ENCODE measurements around the gene ZNF548.
A peak's percentile ranks its signal among the peaks of the same experiment; 100 is the strongest.

ZNF548 gene

DNA sequence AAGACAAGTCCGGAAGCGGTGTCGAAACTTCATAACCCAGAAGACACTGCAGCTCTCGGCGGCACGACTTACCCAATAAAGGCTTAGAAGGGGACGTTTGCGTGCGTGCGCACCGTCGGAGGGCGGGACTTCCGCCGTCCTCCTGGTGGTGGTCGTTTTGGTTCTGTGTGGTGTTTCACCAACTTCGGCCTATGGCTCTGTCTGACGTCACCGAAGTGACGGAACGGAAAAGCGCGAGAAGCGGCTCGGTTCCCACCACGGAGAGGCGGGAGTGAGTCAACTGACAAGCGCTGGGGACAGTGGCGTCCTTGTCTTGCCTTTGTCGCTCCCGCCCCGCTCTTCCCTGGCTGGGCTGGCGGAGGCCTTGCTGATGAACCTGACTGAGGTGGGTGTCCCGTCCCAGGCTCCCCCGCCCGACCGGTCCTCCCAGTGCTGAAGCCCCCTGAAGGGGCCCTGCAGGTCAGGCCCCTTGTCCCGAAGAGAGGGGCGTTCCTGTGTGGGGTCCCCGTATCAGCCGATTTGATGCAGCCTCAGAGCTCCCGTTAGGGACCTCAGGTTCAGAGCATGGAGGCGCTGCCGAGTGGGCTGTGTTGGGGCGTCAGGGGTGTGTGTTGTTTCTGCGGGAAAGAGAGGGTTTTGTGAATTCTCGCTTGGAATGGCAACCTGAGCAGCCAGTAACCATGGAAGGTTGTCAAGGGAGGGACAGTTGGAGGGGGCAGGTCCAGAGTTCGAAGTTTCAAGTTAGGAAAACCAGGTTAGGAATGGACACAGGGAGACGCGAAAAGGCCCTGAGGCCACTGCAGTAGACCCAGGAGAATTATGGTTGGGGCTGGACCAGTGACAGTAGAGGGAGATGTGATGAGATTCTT is at the start of gene ZNF548:
ZNF548 (plus strand) TSS at position 125 of the 869 bp plus-strand sequence; CDS start at position 371, 246 bp downstream.
- Mint-ChIP-seq H3K4me1 (ENCODE audit: low read depth) (peaks cover 19% of the 10 kb centered on the region), H3K36me3 (ENCODE audit: low read depth) (peaks cover 43% of the 10 kb centered on the region), H3K27me3 (ENCODE audit: low read depth) (no peaks in the 10 kb centered on the region), H3K4me3 (peak within 1 kb of the TSS; percentile 95), H3K27ac (peak within 1 kb of the TSS; percentile 97), H3K9me3 (peaks cover 57% of the 10 kb centered on the region)
- peak; percentile 95 for DNase-seq (ENCODE audit: low spot score)

DNA sequence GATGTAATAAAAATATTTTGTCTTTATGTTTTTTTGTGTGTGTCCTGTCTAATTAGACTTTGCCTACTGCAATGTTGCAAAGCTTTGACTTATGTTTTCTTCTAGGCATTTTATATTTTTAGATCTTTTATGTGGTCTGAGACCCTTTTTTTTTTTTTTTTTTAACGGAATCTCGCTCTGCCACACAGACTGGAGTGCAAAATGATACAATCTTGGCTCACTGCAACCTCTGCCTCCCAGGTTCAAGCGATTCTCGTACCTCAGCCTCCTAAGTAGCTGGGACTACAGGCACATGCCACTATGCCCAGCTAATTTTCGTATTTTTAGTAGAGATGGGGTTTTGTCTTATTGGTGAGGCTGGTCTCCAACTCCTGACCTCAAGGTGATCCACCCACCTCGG is 47.1 kb upstream of the ZNF548 start:
- Mint-ChIP-seq H3K9me3 (peaks cover 32% of the 10 kb centered on the region), H3K4me3 (no peak overlapping the region), H3K27me3 (ENCODE audit: low read depth) (no peaks in the 10 kb centered on the region), H3K27ac (no peak overlapping the region), H3K36me3 (ENCODE audit: low read depth) (no peaks in the 10 kb centered on the region), H3K4me1 (ENCODE audit: low read depth) (no peaks in the 10 kb centered on the region)
- DNase-seq (ENCODE audit: low spot score), result no peak

DNA sequence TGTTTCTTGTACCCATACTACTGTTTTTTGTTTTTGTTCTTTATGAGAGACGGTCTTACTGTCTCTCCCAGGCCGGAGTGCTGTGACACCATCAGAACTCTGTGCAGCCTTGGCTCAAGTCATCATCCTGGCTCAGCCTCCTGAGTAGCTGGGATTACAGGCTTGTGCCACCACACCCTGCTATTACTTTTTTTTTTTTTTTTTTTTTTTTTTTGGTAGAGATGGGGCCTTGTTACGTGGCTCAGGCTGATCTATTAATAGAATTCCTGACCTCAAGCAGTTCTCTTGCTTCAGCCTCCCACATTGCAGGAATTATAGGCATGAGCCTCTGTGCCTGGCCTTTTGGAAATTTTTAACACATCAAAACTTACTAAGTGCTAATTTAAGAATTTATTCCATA is 41.5 kb upstream of the ZNF548 start:
- DNase-seq (ENCODE audit: low spot score), result no peak
- Mint-ChIP-seq H3K4me3 (no peak overlapping the region), H3K27ac (no peak overlapping the region), H3K27me3 (ENCODE audit: low read depth) (no peaks in the 10 kb centered on the region), H3K36me3 (ENCODE audit: low read depth) (peaks cover 26% of the 10 kb centered on the region), H3K9me3 (peaks cover 38% of the 10 kb centered on the region), H3K4me1 (ENCODE audit: low read depth) (peaks cover 16% of the 10 kb centered on the region)

DNA sequence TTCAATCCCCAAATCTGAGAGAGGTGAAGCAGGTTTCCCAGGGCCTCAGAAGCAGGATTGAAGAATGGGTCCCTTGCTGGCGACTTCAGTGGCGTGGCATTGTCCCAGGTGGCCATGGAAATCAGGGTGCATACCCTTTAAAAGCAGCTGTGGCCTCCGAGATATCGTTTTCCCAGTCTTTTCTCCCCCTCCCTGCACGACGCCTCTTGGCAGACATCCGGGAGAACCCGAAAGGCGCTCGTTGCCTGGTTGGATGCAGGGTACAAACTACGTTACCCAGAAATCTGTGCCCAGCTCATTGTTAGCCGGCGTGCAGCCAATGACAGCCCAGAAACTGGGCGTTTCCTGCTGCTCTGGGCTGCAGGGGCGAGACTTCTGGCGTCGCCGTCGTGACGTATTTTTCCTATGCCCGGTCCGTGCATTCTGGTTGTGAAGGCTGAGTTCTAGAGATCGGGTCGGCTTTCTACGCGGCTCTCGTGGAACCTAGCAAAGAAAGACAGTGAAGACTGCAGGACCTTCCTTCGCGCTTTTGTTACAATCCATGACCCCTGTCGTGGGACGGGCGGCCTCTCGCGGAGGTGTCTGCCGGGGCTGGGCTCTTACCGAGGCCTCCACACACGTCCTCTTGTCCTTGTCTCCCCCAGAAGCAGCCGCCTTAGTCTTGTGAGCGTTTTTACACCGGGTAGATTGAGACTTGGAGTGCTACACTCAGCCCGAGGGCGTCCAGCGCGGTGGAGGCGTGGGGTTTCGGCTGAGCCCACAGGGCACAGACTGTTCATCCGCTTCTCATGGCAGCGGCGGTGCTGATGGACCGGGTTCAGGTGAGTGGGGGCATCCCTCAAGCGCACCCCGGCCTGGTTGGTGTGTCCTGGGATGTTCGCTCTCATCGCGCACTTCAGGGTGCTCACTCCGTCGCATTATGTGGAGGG is 38.5 kb upstream of the ZNF548 start, which contains the start of gene ZNF304:
ZNF304 (plus strand) TSS at position 395 of the 929 bp plus-strand sequence; CDS start at position 789, 394 bp downstream.
- Mint-ChIP-seq H3K4me1 (ENCODE audit: low read depth) (peaks cover 17% of the 10 kb centered on the region), H3K36me3 (ENCODE audit: low read depth) (peaks cover 55% of the 10 kb centered on the region)
- DNase-seq (ENCODE audit: low spot score), result peak; percentile 87

DNA sequence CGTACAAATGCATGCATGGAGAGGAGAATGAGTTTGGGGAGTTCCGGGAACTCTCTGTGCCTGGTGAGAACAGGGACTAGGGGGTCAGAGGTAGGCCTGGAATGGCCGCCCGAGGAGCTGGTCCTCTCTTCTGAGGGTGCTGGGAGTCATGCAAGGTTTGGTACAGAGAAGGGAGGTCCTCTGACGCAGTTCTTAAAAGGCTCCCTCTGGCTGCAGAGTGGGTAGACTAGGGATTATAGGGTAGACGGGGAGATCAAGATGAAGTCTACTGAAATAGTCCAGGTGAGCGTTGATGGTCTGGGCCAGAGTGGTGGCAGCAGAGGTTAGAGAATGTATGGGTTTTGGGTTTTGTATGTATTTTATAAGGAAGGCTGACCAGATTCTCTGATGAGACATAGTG is 37.8 kb upstream of the ZNF548 start:
- peaks cover 17% of the 10 kb centered on the region for H3K4me1 Mint-ChIP-seq (ENCODE audit: low read depth)
- H3K27ac Mint-ChIP-seq, result peak overlapping the region; percentile 83
- H3K9me3 Mint-ChIP-seq, result peaks cover 57% of the 10 kb centered on the region
- peaks cover 62% of the 10 kb centered on the region for H3K36me3 Mint-ChIP-seq (ENCODE audit: low read depth)
- no peak for DNase-seq (ENCODE audit: low spot score)
- peak overlapping the region; percentile 93 for H3K4me3 Mint-ChIP-seq
- no peaks in the 10 kb centered on the region for H3K27me3 Mint-ChIP-seq (ENCODE audit: low read depth)

More for the DNA sequence above, 38.5 kb upstream of the ZNF548 start, which contains the start of gene ZNF304:
- no peaks in the 10 kb centered on the region for H3K27me3 Mint-ChIP-seq (ENCODE audit: low read depth)
- H3K4me3 Mint-ChIP-seq, result peak within 1 kb of the TSS; percentile 93
- H3K27ac Mint-ChIP-seq, result peak within 1 kb of the TSS; percentile 83
- peaks cover 51% of the 10 kb centered on the region for H3K9me3 Mint-ChIP-seq

DNA sequence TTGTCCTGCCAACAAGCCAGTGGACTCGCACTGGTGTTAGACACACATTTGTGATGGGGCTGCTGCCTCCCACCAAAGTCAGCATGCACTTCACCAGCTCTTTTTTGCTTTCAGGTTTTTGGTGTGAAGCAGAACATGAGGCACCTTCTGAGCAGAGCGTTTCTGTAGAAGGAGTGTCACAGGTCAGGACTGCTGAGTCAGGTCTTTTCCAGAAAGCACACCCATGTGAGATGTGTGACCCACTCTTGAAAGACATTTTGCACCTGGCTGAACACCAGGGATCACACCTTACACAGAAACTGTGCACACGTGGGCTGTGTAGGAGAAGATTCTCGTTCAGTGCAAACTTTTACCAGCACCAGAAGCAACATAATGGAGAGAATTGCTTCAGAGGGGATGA is 33.7 kb upstream of the ZNF548 start:
- DNase-seq (ENCODE audit: low spot score), result no peak
- Mint-ChIP-seq H3K36me3 (ENCODE audit: low read depth) (peaks cover 82% of the 10 kb centered on the region), H3K4me3 (no peak overlapping the region), H3K9me3 (peaks cover 75% of the 10 kb centered on the region), H3K27me3 (ENCODE audit: low read depth) (no peaks in the 10 kb centered on the region), H3K27ac (no peak overlapping the region), H3K4me1 (ENCODE audit: low read depth) (peaks cover 15% of the 10 kb centered on the region)

DNA sequence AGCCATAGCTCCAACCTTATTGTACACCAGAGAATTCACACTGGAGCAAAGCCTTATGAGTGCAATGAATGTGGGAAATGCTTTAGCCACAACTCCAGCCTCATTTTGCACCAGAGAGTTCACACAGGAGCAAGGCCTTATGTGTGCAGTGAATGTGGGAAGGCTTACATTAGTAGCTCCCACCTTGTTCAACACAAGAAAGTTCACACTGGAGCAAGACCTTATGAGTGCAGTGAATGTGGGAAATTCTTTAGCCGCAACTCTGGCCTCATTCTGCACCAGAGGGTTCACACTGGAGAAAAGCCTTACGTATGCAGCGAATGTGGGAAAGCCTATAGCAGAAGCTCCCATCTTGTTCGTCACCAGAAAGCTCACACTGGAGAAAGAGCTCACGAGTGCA is 32.2 kb upstream of the ZNF548 start:
- Mint-ChIP-seq H3K4me1 (ENCODE audit: low read depth) (peaks cover 5% of the 10 kb centered on the region), H3K4me3 (no peak overlapping the region), H3K27ac (no peak overlapping the region), H3K36me3 (ENCODE audit: low read depth) (peaks cover 74% of the 10 kb centered on the region), H3K9me3 (peaks cover 69% of the 10 kb centered on the region), H3K27me3 (ENCODE audit: low read depth) (no peaks in the 10 kb centered on the region)
- no peak for DNase-seq (ENCODE audit: low spot score)

DNA sequence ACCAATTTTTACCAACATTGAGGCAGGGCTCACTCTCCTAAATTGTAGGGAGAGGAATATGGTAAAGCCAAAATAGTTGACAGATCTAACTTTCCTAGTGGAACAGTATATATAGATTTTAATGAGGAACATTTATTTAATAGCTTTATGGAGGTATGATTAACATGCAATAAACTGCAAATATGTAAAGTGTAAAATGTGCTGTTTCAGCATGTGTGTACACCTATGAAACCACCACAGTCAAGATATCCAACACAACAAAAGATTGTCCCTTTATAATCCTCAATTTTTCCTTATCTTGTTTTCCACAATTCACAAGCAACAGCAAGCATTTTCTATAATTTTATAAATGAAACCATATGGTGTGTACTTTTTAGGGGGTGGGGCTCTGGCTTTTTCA is 30.4 kb upstream of the ZNF548 start:
- Mint-ChIP-seq H3K4me1 (ENCODE audit: low read depth) (peaks cover 10% of the 10 kb centered on the region), H3K27ac (no peak overlapping the region), H3K9me3 (peaks cover 65% of the 10 kb centered on the region), H3K4me3 (no peak overlapping the region), H3K27me3 (ENCODE audit: low read depth) (peaks cover 3% of the 10 kb centered on the region), H3K36me3 (ENCODE audit: low read depth) (peaks cover 66% of the 10 kb centered on the region)
- no peak for DNase-seq (ENCODE audit: low spot score)

DNA sequence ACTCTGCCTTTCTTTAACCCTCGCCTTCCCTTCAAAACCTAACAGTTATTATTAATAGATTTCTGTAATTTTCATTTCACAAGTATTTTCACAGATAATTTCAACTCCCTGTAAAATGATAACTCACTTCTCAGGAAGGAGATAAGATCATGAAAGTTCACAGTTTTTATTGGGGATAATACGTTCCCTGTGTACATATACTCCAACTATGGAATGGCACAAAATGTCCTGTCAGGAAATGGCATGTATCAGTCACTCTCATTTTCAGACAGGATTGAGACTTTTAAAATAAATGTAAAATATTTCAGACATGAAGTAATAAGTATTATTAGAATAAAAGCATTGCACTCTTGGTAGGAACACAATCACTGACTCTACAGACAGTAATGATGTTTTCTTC is 27.2 kb upstream of the ZNF548 start:
- peaks cover 38% of the 10 kb centered on the region for H3K36me3 Mint-ChIP-seq (ENCODE audit: low read depth)
- H3K4me3 Mint-ChIP-seq, result peak overlapping the region; percentile 94

DNA sequence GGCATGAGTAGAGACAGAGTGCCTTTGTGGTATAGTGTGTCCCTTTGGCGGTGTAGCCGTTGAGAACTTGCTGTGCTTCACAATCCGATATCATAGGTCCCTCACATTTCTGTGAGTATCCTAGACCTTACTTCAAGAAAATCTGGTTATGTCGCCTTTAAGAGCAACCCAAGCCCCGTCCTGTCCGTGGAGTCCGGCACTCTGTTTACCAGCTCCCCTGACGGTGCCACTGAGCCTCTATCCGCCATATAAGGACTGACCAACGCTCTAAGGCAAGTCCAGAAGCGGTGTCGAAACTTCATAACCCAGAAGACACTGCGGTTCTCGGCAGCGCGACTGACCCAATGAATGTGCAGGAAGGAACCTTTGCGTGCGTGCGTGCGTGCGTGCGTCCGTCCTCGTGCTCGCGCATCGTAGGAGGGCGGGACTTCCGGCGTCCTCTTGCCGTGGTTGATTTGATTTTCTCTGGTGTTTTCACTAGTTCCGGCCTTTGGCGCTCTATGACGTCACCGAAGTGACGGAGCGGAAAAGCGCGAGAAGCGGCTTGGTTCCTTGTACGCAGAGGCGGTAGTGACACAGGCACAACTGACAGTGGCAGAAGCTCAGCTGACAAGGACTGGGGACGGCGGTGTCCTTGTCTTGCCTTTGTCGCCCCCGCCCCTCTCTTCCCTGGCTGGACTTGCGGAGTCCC is 26.5 kb upstream of the ZNF548 start, which contains the start of the genes TRAPPC2B and ZNF547:
TRAPPC2B (plus strand) TSS at position 555 of the 691 bp plus-strand sequence. CDS start 1,283 bp downstream, outside the sequence.
ZNF547 (plus strand) TSS at position 555 of the 691 bp plus-strand sequence. CDS start 5,005 bp downstream, outside the sequence.
- Mint-ChIP-seq H3K4me1 (ENCODE audit: low read depth) (peaks cover 10% of the 10 kb centered on the region), H3K27ac (peak within 1 kb of the TSS; percentile 96), H3K27me3 (ENCODE audit: low read depth) (peaks cover 3% of the 10 kb centered on the region), H3K9me3 (peaks cover 36% of the 10 kb centered on the region), H3K4me3 (peak within 1 kb of the TSS; percentile 94), H3K36me3 (ENCODE audit: low read depth) (peaks cover 32% of the 10 kb centered on the region)
- DNase-seq (ENCODE audit: low spot score), result peak; percentile 99

More for the DNA sequence above, 27.2 kb upstream of the ZNF548 start:
- H3K27ac Mint-ChIP-seq, result no peak overlapping the region
- peaks cover 42% of the 10 kb centered on the region for H3K9me3 Mint-ChIP-seq
- DNase-seq (ENCODE audit: low spot score), result no peak
- H3K27me3 Mint-ChIP-seq (ENCODE audit: low read depth), result peaks cover 3% of the 10 kb centered on the region
- peaks cover 10% of the 10 kb centered on the region for H3K4me1 Mint-ChIP-seq (ENCODE audit: low read depth)

DNA sequence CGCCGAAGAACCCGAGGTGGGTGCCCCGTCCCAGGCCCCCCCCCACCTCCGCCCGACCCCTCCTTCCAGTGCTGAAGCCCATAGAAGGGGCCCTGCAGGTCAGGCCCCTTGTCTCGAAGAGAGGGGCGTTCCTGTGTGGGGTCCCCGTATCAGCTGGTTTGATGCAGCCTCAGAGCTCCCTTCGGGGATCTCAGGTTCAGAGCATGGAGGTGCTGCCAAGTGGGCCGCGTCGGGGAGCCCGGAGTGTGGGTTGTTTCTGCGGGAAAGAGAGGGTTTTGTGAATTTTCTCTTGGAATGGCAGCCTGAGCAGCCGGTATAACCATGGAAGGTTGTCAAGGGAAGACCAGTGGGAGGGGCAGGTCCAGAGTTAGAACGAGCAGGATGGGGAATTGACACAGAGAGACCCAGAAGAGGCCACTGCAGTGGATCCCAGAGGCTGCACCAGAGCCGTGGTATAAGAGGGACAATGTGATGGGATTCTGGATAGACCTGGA is 25.9 kb upstream of the ZNF548 start:
- H3K9me3 Mint-ChIP-seq, result peaks cover 35% of the 10 kb centered on the region
- peak overlapping the region; percentile 94 for H3K4me3 Mint-ChIP-seq
- peaks cover 10% of the 10 kb centered on the region for H3K4me1 Mint-ChIP-seq (ENCODE audit: low read depth)
- H3K27ac Mint-ChIP-seq, result peak overlapping the region; percentile 96
- no peak for DNase-seq (ENCODE audit: low spot score)
- peaks cover 29% of the 10 kb centered on the region for H3K36me3 Mint-ChIP-seq (ENCODE audit: low read depth)
- peaks cover 3% of the 10 kb centered on the region for H3K27me3 Mint-ChIP-seq (ENCODE audit: low read depth)

DNA sequence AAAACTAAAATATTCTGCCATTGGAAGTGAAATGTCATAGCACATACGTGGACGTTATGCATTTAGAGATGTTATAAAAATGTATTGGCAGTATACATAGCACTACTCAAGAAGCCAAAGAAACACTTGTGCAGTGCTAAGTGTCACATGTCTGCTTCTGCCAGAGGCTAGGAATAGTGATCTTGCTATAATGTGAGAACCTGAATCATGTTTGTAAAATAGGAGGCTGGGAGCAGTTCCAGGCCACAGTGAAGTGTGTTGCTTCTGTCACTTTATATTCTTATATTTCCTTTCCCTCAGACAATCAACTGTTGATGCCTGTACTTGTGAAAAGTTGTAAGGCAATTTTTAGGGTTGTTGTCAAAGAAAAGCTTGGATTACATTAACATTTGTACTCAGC is 22.9 kb upstream of the ZNF548 start:
- peaks cover 3% of the 10 kb centered on the region for H3K27me3 Mint-ChIP-seq (ENCODE audit: low read depth)
- H3K27ac Mint-ChIP-seq, result no peak overlapping the region
- H3K36me3 Mint-ChIP-seq (ENCODE audit: low read depth), result peaks cover 34% of the 10 kb centered on the region
- peaks cover 32% of the 10 kb centered on the region for H3K9me3 Mint-ChIP-seq
- no peak overlapping the region for H3K4me3 Mint-ChIP-seq
- no peak for DNase-seq (ENCODE audit: low spot score)
- peaks cover 10% of the 10 kb centered on the region for H3K4me1 Mint-ChIP-seq (ENCODE audit: low read depth)

DNA sequence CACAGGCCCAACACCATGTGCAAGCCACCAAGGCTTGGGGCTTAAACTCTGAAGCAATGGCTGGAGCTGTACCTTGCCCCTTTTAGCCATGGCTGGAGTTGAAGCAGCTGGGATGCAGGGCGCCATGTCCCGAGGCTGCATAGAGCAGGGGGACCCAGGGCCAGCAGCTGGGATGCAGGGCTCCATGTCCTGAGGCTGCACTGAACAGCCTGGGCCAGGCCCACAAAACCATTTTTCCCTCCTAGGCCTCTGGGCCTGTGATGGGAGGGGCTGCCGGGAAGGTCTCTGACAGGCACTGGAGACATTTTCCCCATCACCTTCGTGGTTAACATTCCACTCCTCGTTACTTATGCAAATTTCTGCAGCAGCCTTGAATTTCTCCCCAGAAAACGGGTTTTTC is 15.5 kb upstream of the ZNF548 start:
- H3K9me3 Mint-ChIP-seq, result peaks cover 71% of the 10 kb centered on the region
- no peak for DNase-seq (ENCODE audit: low spot score)
- H3K36me3 Mint-ChIP-seq (ENCODE audit: low read depth), result peaks cover 65% of the 10 kb centered on the region
- H3K4me3 Mint-ChIP-seq, result no peak overlapping the region
- H3K27me3 Mint-ChIP-seq (ENCODE audit: low read depth), result no peaks in the 10 kb centered on the region
- no peak overlapping the region for H3K27ac Mint-ChIP-seq
- H3K4me1 Mint-ChIP-seq (ENCODE audit: low read depth), result no peaks in the 10 kb centered on the region

Data from T-helper 2 cell treated with Interferon-gamma antibody and Interleukin-4, amounts not matched to agents 5 μg/mL and 100 μg/mL, for 36 hours (primary cell).